Upper lobe of left lung (tissue), 4 donors: ENCODE data around the gene IMPACT.

Source experiments
- POLR2A ChIP-seq, 4 donors: fragments of 450-650 bp; IDR thresholded peaks; one replicate each; pipeline ENCODE4 v1.5.1; 2016 to 2017; ENCODE audit warnings: antibody characterized with exemption in 4 of 4, mild to moderate bottlenecking in 2 of 4
- TF ChIP-seq, protein P1 (sequence below), 6 experiments: fragments of 450-650 bp in 4 of 6; fragments of 200-600 bp in 2 of 6; sonication (generic) in 2 of 6; IDR thresholded peaks; one replicate each; pipeline ENCODE4 v1.5.1; 2016 to 2019; ENCODE audit warnings: antibody characterized with exemption in 6 of 6

DNA sequence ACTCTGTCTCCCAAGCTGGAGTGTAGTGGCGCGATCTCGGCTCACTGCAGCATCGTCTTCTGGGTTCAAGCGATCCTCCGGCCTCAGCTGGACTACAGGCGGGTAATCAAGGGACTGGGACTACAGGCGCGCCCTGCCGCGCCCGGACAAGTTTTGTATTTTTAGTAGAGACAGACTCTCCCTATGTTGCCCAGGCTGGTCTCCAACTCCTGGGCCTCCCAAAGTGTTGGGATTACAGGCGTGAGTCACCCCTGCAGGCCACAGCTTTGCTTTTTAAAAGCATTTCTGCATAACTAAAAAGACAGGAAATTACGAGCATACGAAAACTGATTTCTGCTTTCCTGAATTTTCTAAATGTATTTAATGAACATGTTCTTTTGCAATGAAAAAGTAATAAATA, 27.9 kb upstream of the IMPACT start:
- no peak for TF ChIP-seq POLR2A (IDR thresholded peaks at IDR 0.05)
- TF ChIP-seq, protein P1, sequence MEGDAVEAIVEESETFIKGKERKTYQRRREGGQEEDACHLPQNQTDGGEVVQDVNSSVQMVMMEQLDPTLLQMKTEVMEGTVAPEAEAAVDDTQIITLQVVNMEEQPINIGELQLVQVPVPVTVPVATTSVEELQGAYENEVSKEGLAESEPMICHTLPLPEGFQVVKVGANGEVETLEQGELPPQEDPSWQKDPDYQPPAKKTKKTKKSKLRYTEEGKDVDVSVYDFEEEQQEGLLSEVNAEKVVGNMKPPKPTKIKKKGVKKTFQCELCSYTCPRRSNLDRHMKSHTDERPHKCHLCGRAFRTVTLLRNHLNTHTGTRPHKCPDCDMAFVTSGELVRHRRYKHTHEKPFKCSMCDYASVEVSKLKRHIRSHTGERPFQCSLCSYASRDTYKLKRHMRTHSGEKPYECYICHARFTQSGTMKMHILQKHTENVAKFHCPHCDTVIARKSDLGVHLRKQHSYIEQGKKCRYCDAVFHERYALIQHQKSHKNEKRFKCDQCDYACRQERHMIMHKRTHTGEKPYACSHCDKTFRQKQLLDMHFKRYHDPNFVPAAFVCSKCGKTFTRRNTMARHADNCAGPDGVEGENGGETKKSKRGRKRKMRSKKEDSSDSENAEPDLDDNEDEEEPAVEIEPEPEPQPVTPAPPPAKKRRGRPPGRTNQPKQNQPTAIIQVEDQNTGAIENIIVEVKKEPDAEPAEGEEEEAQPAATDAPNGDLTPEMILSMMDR (IDR thresholded peaks at IDR 0.05), result no peak
